HepG2 (cell line): ENCODE measurements around the gene ELMOD3. TPM values are rescaled to one million over a fixed set of nuclear protein-coding genes. Genes with fewer than 3 reads are reported as not detected.

ENCODE experiments used
- ATAC-seq: fragments of 200-7000 bp; cut with Tn5 transposase; 3 replicates; pipeline ENCODE4 v1.9.1; 2020; ENCODE audit warnings: mild to moderate bottlenecking, moderate library complexity
- BruUV-seq: library from RNA; stranded (reverse); fragments of 400-500 nt; replicated peaks from 2 replicates; lab custom pipeline; 2021; lab: Mats Ljungman, UMichigan
- CTCF ChIA-PET: fragments of 300-600 bp; formaldehyde crosslinking; extraction: SDS; loops from one replicate; lab custom pipeline; 2021; ENCODE audit warnings: low total read pairs, inconsistent platforms, low intra/inter-chr PET ratio; lab: Yijun Ruan, JAX
- POLR2A ChIA-PET: fragments of 350-600 bp; sonication (Branson Sonifier 250); formaldehyde crosslinking; loops from one replicate; lab custom pipeline; 2020; ENCODE audit warnings: antibody characterized with exemption, inconsistent platforms; lab: Yijun Ruan, JAX
- DNase-seq: peaks from one replicate; pipeline ENCODE4 v3.0.0-alpha.2; 2015; ENCODE audit warnings: low spot score
- FAIRE-seq: peaks from 3 replicates; lab custom pipeline; 2011; peaks lifted over from hg19 to GRCh38; lab: Jason Lieb, UNC
- H2AFZ ChIP-seq: one replicate; pipeline ENCODE4 v1.6.1; 2011; ENCODE audit warnings: low read length, inconsistent platforms
- H3K27ac ChIP-seq: fragments of 300-600 bp; 3 replicates; pipeline ENCODE4 v1.8.0; 2011; ENCODE audit warnings: mixed run types, mild to moderate bottlenecking, mixed read lengths, low read length, inconsistent platforms; ENCODE audit not compliant: insufficient read depth; ENCODE audit errors: extremely low read length
- H3K27me3 ChIP-seq, 2 experiments: fragments of 200-600 bp in 1 of 2; 2 replicates in 1 of 2; 3 replicates in 1 of 2; pipeline versions ENCODE4 v1.6.0 to v1.8.0; 2011; ENCODE audit warnings: low read length in 2 of 2, mild to moderate bottlenecking in 2 of 2, moderate library complexity in 2 of 2, inconsistent platforms in 1 of 2; ENCODE audit not compliant: insufficient read depth in 2 of 2, control insufficient read depth in 1 of 2
- H3K36me3 ChIP-seq, 2 experiments: fragments of 200-600 bp in 1 of 2; replicated peaks in 1 of 2; 2 replicates in 1 of 2; 3 replicates in 1 of 2; pipeline versions ENCODE4 v1.5.1 to v1.8.0; 2011; ENCODE audit warnings: low read length in 2 of 2, inconsistent platforms in 1 of 2; ENCODE audit not compliant: insufficient read depth in 2 of 2, control insufficient read depth in 1 of 2
- H3K4me1 ChIP-seq: 2 replicates; pipeline ENCODE4 v1.5.1; 2012; ENCODE audit warnings: low read length, inconsistent platforms; ENCODE audit not compliant: insufficient read depth
- H3K4me2 ChIP-seq: 2 replicates; pipeline ENCODE4 v1.6.0; 2011; ENCODE audit warnings: low read depth, low read length, inconsistent platforms
- H3K4me3 ChIP-seq, 3 experiments: fragments of 200-600 bp in 1 of 3; sonication (generic), shearing (Covaris generic) in 1 of 3; replicated peaks in 1 of 3; 2 replicates each; pipeline ENCODE4 v1.5.1; 2011 to 2016; ENCODE audit warnings: low read length in 3 of 3, inconsistent platforms in 2 of 3, low read depth in 2 of 3, mild to moderate bottlenecking in 2 of 3, control low read depth in 1 of 3, mixed read lengths in 1 of 3; ENCODE audit not compliant: insufficient read depth in 1 of 3
- H3K79me2 ChIP-seq: one replicate; pipeline ENCODE4 v1.6.1; 2011; ENCODE audit warnings: low read length, inconsistent platforms; ENCODE audit not compliant: insufficient read depth
- H3K9ac ChIP-seq: 2 replicates; pipeline ENCODE4 v1.6.0; 2011; ENCODE audit warnings: mild to moderate bottlenecking, low read depth, low read length, inconsistent platforms; ENCODE audit not compliant: insufficient read depth
- H3K9me3 ChIP-seq: 2 replicates; pipeline ENCODE4 v1.5.1; 2012; ENCODE audit warnings: mild to moderate bottlenecking, low read length
- H4K20me1 ChIP-seq: 2 replicates; pipeline ENCODE4 v1.6.0; 2011; ENCODE audit warnings: inconsistent platforms, mild to moderate bottlenecking, low read length, moderate library complexity; ENCODE audit not compliant: insufficient read depth
- CBX5 ChIP-seq: sonication (generic); formaldehyde crosslinking; IDR thresholded peaks from 2 replicates; pipeline ENCODE4 v1.4.0; 2020; ENCODE audit warnings: missing genetic modification reagents, borderline replicate concordance
- CHD2 ChIP-seq: IDR thresholded peaks from 2 replicates; pipeline ENCODE4 v1.6.1; 2011; ENCODE audit warnings: low read depth, low read length, improper control_type of control experiment
- ETV5 ChIP-seq: IDR thresholded peaks from 2 replicates; pipeline ENCODE4 v1.6.1; 2018; ENCODE audit warnings: missing biosample characterization, missing genetic modification reagents, inconsistent platforms, borderline replicate concordance
- GZF1 ChIP-seq: sonication (generic); formaldehyde crosslinking; IDR thresholded peaks from 2 replicates; pipeline ENCODE4 v1.5.1; 2020; ENCODE audit warnings: mild to moderate bottlenecking, missing genetic modification reagents
- ZNF143 ChIP-seq: sonication (generic); formaldehyde crosslinking; IDR thresholded peaks from 2 replicates; pipeline ENCODE4 v1.4.0; 2020; ENCODE audit warnings: missing genetic modification reagents
- ZNF382 ChIP-seq: sonication (generic); formaldehyde crosslinking; IDR thresholded peaks from 2 replicates; pipeline ENCODE4 v1.5.0; 2020; ENCODE audit warnings: missing genetic modification reagents, mild to moderate bottlenecking, borderline replicate concordance
- WGBS: methylation state at CpG from one replicate; pipeline ENCODE4 v1.1.6; 2017; ENCODE audit warnings: low lambda C conversion rate; 5-methylcytosine and 5-hydroxymethylcytosine counted together
- in situ Hi-C: cut with HindIII; loops from 2 replicates; pipeline ENCODE4 v1.10.0; 2017; ENCODE audit warnings: low pct_unique_long_range_greater_than_20kb; ENCODE audit not compliant: extremely low pct_ligation_motif_present
- intact Hi-C: fragments of 100-400 bp; cut with micrococcal nuclease; formaldehyde crosslinking; loops from one replicate; pipeline ENCODE4 v1.10.0; 2022; ENCODE audit not compliant: unreplicated experiment
- polyA plus RNA-seq, 8 experiments: library from polyadenylated mRNA; depleted of rRNA in 3 of 8; stranded (reverse) in 7 of 8; unstranded in 1 of 8; fragments of >200 nt; fragmentation: Illumina TruSeq in 4 of 8; extraction: Trizol in 4 of 8; gene quantifications; 2 replicates each; pipeline versions ENCODE4 v1.2.1 to v1.2.3, GENCODE V29; 2011 to 2016; ENCODE audit warnings: low read depth in 4 of 8, missing spikeins in 1 of 8, mixed read lengths in 1 of 8; ENCODE audit not compliant: insufficient read depth in 1 of 8
- total RNA-seq, 5 experiments: library from RNA; depleted of rRNA; stranded (reverse); fragments of >200 nt; fragmentation: Illumina TruSeq; extraction: Trizol; gene quantifications; 2 replicates each; pipeline ENCODE4 v1.2.3, GENCODE V29; 2016; ENCODE audit warnings: low read depth in 1 of 5
- TF ChIP-seq, protein P1 (sequence below): sonication (generic); formaldehyde crosslinking; IDR thresholded peaks from 2 replicates; pipeline ENCODE4 v1.4.0; 2020; ENCODE audit warnings: missing genetic modification reagents, low read depth, mild to moderate bottlenecking, borderline replicate concordance
- TF ChIP-seq, protein P2 (sequence below): sonication (generic); formaldehyde crosslinking; IDR thresholded peaks from 2 replicates; pipeline ENCODE4 v1.4.0; 2020; ENCODE audit warnings: mild to moderate bottlenecking, missing genetic modification reagents

The ELMOD3 gene
- total and polyA plus RNA-seq, 2 of the 13 experiments (the other 11 are each of a cell fraction or from before 2014, with no cell fraction given) = 13.3 to 19.5 TPM

DNA sequence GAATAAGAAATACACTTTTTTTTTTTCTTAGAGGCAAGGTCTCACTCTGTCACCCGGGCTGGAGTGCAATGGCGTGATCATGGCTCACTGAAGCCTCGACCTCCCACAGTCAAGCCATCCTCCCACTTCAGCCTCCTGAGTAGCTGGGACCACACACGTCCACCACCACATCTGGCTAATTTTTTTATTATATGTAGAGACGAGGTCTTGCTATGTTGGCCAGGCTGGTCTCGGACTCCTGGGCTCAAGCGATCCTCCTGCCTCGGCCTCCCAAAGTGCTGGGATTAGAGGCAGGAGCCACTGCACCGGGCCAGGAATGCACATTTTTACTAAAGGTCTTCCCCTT lies 29.1 kb upstream of the ELMOD3 start (continued):
- no peak for TF ChIP-seq CBX5 (CRISPR knock-in tag)

DNA sequence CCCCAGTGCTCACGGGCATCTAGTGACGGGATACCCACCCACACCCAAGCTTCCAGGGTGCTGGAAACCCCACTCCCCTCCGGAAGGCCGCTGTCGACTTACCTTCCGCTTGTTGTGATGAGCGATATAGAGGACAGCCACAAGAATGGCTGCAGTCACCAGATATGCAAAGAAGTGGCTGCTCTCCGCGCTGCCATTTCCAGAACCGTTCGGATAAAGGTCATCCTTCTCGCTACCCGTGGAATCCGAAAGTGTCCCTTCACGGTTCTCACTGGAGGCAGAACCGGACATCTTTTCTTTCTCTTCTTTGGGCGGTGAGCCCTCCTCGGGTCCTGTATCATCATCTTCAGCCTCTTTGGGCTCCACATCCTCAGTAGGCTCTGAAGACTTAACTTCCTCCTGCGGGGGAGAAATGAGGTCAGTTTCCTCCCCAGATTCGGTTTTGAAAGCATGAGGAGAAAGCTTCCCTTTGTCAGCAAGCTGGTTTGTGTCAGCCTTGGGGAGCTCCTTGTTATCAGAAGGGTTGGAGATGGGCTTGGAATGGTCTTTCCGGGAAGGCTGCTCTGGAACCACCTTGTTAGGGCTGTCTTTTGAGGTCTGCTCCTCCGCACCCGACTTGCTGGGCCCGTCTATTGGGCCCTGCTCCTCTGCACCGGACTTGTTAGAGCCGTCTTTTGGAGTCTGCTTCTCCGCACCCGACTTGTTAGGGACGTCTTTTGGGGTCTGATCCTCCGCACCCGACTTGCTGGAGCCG lies 28.0 kb upstream of the ELMOD3 start:
- H2AFZ ChIP-seq = no peak overlapping the region
- peak overlapping the region; percentile 96 for H3K9ac ChIP-seq
- DNase-seq = peak; percentile 52
- intact Hi-C loops (loop anchor here (5.0 kb wide), 2 partner anchors 146 to 226 kb away; no protein-coding TSS in a partner anchor), in situ Hi-C loops (no loop called here)
- H4K20me1 ChIP-seq = peaks cover 23% of the 10 kb centered on the region
- peak overlapping the region; percentile 98 for H3K4me2 ChIP-seq
- peaks cover 47% of the 10 kb centered on the region for H3K4me1 ChIP-seq
- ChIA-PET CTCF (no interaction called here), POLR2A (interaction anchor here (0.7 to 6.2 kb wide), 14 partner anchors 12 to 270 kb away, joined by 3 to 142 read pairs (median 11); partner anchors contain the start of genes ELMOD3, GGCX, MAT2A and RETSAT)
- H3K27ac ChIP-seq = peak overlapping the region; percentile 95
- no peak for FAIRE-seq
- H3K79me2 ChIP-seq = peaks cover 68% of the 10 kb centered on the region
- no peaks in the 10 kb centered on the region; a peak in 1 of 5 replicates for H3K27me3 ChIP-seq
- ATAC-seq = peak; percentile 7
- peaks cover 7 to 29% of the 10 kb centered on the region in 2 experiments for H3K36me3 ChIP-seq
- H3K4me3 ChIP-seq = peak overlapping the region; percentile 80 to 90 (median 89)
- no TSS peak for BruUV-seq
- H3K9me3 ChIP-seq = no peaks in the 10 kb centered on the region
- WGBS = under 1% methylated on average over 25 of the region's 32 CpGs
- TF ChIP-seq GZF1 (CRISPR knock-in tag) (0 out of 2 replicates have a peak, but pooled peaks have one; percentile 52), ETV5 (CRISPR knock-in tag) (peak; percentile 55; the same call in 1 of the 2 replicates), CHD2 (no peak), ZNF382 (CRISPR knock-in tag) (no peak), ZNF143 (CRISPR knock-in tag) (peak; percentile 58; the same call in 1 of the 2 replicates)
- TF ChIP-seq, protein P1, sequence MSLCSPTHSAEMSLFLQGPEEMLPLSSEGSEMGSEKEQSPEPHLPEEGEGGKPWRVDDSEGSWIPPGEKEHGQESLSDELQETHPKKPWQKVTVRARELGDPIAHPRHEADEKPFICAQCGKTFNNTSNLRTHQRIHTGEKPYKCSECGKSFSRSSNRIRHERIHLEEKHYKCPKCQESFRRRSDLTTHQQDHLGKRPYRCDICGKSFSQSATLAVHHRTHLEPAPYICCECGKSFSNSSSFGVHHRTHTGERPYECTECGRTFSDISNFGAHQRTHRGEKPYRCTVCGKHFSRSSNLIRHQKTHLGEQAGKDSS = peak; percentile 62; the same call in 1 of the 2 replicates
- TF ChIP-seq, protein P2, sequence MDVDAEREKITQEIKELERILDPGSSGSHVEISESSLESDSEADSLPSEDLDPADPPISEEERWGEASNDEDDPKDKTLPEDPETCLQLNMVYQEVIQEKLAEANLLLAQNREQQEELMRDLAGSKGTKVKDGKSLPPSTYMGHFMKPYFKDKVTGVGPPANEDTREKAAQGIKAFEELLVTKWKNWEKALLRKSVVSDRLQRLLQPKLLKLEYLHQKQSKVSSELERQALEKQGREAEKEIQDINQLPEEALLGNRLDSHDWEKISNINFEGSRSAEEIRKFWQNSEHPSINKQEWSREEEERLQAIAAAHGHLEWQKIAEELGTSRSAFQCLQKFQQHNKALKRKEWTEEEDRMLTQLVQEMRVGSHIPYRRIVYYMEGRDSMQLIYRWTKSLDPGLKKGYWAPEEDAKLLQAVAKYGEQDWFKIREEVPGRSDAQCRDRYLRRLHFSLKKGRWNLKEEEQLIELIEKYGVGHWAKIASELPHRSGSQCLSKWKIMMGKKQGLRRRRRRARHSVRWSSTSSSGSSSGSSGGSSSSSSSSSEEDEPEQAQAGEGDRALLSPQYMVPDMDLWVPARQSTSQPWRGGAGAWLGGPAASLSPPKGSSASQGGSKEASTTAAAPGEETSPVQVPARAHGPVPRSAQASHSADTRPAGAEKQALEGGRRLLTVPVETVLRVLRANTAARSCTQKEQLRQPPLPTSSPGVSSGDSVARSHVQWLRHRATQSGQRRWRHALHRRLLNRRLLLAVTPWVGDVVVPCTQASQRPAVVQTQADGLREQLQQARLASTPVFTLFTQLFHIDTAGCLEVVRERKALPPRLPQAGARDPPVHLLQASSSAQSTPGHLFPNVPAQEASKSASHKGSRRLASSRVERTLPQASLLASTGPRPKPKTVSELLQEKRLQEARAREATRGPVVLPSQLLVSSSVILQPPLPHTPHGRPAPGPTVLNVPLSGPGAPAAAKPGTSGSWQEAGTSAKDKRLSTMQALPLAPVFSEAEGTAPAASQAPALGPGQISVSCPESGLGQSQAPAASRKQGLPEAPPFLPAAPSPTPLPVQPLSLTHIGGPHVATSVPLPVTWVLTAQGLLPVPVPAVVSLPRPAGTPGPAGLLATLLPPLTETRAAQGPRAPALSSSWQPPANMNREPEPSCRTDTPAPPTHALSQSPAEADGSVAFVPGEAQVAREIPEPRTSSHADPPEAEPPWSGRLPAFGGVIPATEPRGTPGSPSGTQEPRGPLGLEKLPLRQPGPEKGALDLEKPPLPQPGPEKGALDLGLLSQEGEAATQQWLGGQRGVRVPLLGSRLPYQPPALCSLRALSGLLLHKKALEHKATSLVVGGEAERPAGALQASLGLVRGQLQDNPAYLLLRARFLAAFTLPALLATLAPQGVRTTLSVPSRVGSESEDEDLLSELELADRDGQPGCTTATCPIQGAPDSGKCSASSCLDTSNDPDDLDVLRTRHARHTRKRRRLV (CRISPR knock-in tag) = 0 out of 2 replicates have a peak, but pooled peaks have one; percentile 7
